Esophagus squamous epithelium (tissue), 5 donors: ENCODE results near the gene DMTF1. TPM values are rescaled to one million over a fixed set of nuclear protein-coding genes. Genes with fewer than 3 reads are reported as not detected.

ENCODE experiments used
- DNase-seq: peaks from one replicate; lab custom pipeline; 2025; lab: John Stamatoyannopoulos, UW
- H3K27ac ChIP-seq, 4 donors: fragments of 200-600 bp; sonication (generic); one replicate each; pipeline ENCODE4 v1.5.1; 2016 to 2019; ENCODE audit warnings: mild to moderate bottlenecking in 1 of 4
- H3K27me3 ChIP-seq, 4 donors: fragments of 200-600 bp; sonication (generic); 1 replicate in 3 of 4; 2 replicates in 1 of 4; pipeline versions ENCODE4 v1.5.1 to v1.6.0; 2017 to 2021; ENCODE audit warnings: antibody characterized with exemption in 1 of 4
- H3K36me3 ChIP-seq, 3 donors: fragments of 200-600 bp; sonication (generic); one replicate each; pipeline ENCODE4 v1.5.1; 2016 to 2019
- H3K4me1 ChIP-seq, 3 donors: fragments of 200-600 bp; sonication (generic); one replicate each; pipeline ENCODE4 v1.5.1; 2017 to 2019
- H3K4me3 ChIP-seq, 4 donors: fragments of 200-600 bp; sonication (generic); 1 replicate in 3 of 4; 2 replicates in 1 of 4; pipeline ENCODE4 v1.5.1; 2016 to 2019; ENCODE audit warnings: mild to moderate bottlenecking in 2 of 4, moderate library complexity in 1 of 4
- H3K9me3 ChIP-seq, 3 donors: fragments of 200-600 bp; sonication (generic); one replicate each; pipeline ENCODE4 v1.5.1; 2016 to 2019
- POLR2A ChIP-seq, 4 donors: fragments of 450-650 bp; IDR thresholded peaks; one replicate each; pipeline ENCODE4 v1.6.1; 2017; ENCODE audit warnings: antibody characterized with exemption in 4 of 4, mild to moderate bottlenecking in 4 of 4, moderate library complexity in 3 of 4
- WGBS, 2 donors: methylation state at CpG; one replicate each; pipeline ENCODE4 v1.1.5; 2018; 5-methylcytosine and 5-hydroxymethylcytosine counted together
- intact Hi-C: fragments of 100-400 bp; cut with DNase I; formaldehyde crosslinking; loops from one replicate; pipeline ENCODE4 v1.15.0; 2022
- total RNA-seq, 4 donors: library from RNA; depleted of rRNA; stranded (reverse); fragments of >200 nt; gene quantifications; one replicate each; pipeline ENCODE4 v1.1.0, GENCODE V29; 2016
- TF ChIP-seq, protein P1 (sequence below), 6 experiments: fragments of 450-650 bp in 4 of 6; fragments of 200-600 bp in 2 of 6; sonication (generic) in 2 of 6; IDR thresholded peaks; one replicate each; pipeline ENCODE4 v1.5.1; 2016 to 2019; ENCODE audit warnings: antibody characterized with exemption in 6 of 6, mild to moderate bottlenecking in 4 of 6, moderate library complexity in 4 of 6
- donor health status: DM: yes; HTN: yes; CAD: no.

DMTF1 gene
- total RNA-seq, 4 donors from 2014 or later, result 16.5 to 75.2 (median 34.5) TPM

DNA sequence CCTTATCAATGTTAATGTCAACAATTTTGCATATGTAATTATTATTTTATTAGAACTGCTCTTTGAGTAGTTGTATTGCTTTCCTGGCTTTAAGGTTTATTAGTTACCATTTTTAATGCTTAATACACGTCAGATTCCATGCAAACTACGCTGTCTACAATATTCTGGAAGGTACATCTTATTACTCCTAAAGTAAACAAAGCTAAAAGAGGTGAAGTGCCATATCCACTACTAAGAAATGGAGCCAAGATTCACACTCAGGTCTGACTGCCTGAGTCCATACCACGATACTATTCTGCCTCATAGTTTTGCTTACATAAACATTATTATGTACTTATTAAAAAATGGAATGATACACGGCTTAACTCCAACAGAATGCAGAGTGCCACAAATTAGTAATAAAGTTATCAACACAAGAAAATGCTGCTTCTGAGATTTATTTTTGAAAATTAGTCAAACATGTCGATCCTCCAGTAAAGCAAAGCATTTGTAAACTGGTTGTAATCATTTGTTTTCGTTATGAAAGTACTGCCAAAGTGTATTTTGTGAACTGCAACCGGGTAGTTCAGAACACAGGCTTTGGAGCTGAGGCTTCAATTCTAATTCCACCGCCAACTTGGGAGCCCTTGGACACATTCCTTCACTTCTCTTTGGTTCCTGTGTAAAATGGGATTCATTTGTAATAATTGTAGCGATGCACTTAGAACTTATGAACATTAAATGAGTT is 1.1 kb upstream of the DMTF1 start:
- Histone ChIP-seq H3K4me3 (peak overlapping the region; percentile 59 to 94 (median 85)), H3K36me3 (no peaks in the 10 kb centered on the region), H3K27me3 (no peaks in the 10 kb centered on the region), H3K9me3 (no peaks in the 10 kb centered on the region), H3K4me1 (peaks cover 15 to 38% (median 28%) of the 10 kb centered on the region in 3 donors), H3K27ac (peak overlapping the region; percentile 98 to 99 (median 98))
- no peak for DNase-seq
- intact Hi-C loops, result no loop called here
- TF ChIP-seq, protein P1, sequence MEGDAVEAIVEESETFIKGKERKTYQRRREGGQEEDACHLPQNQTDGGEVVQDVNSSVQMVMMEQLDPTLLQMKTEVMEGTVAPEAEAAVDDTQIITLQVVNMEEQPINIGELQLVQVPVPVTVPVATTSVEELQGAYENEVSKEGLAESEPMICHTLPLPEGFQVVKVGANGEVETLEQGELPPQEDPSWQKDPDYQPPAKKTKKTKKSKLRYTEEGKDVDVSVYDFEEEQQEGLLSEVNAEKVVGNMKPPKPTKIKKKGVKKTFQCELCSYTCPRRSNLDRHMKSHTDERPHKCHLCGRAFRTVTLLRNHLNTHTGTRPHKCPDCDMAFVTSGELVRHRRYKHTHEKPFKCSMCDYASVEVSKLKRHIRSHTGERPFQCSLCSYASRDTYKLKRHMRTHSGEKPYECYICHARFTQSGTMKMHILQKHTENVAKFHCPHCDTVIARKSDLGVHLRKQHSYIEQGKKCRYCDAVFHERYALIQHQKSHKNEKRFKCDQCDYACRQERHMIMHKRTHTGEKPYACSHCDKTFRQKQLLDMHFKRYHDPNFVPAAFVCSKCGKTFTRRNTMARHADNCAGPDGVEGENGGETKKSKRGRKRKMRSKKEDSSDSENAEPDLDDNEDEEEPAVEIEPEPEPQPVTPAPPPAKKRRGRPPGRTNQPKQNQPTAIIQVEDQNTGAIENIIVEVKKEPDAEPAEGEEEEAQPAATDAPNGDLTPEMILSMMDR (IDR thresholded peaks at IDR 0.05), result no peak
- no peak for TF ChIP-seq POLR2A (IDR thresholded peaks at IDR 0.05)
- WGBS, 2 donors, result 42% methylated on average over 9 of the region's 9 CpGs

GRCh38 chr7:87151729-87152111 is 533 bp upstream of the DMTF1 start:
- Histone ChIP-seq H3K4me3 (peak overlapping the region; percentile 59 to 94 (median 85)), H3K4me1 (peaks cover 15 to 44% (median 32%) of the 10 kb centered on the region in 3 donors), H3K27me3 (no peaks in the 10 kb centered on the region), H3K36me3 (no peaks in the 10 kb centered on the region), H3K27ac (peak overlapping the region; percentile 98 to 99 (median 98)), H3K9me3 (no peaks in the 10 kb centered on the region)
- intact Hi-C loops, result no loop called here
- no peak for DNase-seq
- TF ChIP-seq, protein P1 (IDR thresholded peaks at IDR 0.05), result no peak
- no peak for TF ChIP-seq POLR2A (IDR thresholded peaks at IDR 0.05)
- 6 to 18% methylated on average over 7 to 13 of the region's 13 CpGs for WGBS, 2 donors

DNA sequence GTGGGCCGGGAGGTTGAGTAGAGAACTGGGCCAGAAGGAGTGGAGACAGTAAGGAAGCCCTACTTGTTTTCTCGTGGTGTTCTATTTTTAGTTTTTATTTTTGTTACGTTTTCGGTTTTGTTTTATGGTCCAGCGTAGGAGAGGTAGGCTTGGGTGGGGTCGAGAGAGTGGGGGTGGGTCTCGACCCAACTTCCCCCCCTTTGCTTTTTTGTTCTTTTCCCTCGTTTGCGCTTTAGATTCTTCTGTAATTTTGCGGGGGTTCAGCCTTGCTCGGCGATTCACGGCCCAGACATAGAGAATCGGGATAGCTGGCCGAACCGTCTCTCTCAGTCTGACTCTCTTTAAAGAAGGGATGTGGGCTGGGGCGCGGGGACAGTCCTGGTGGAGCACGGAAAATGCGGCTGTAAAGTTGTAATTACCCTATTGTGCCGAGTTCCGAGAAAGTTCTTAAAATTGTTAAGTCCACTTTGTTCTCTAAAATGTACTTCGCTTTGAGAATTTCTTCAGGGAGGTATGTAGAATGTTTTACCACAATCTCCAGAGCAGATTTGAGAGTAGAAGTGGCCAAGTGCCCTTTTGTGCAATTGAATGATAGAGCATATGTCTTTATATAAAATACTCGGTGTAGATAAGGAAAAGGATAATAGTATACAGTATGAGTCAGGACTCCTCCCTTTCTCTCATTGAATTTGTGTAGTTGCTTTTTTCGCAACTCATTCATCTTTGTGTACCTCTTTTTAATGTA is 816 bp downstream of the DMTF1 start:
- WGBS, 2 donors, result 0 to 1% methylated on average over 17 to 20 of the region's 25 CpGs
- H3K9me3 ChIP-seq, result no peaks in the 10 kb centered on the region
- H3K27me3 ChIP-seq, result no peaks in the 10 kb centered on the region
- peak overlapping the region; percentile 59 to 94 (median 85) for H3K4me3 ChIP-seq
- H3K36me3 ChIP-seq, result no peaks in the 10 kb centered on the region
- no peak for DNase-seq
- intact Hi-C loops, result no loop called here
- peaks cover 15 to 52% (median 32%) of the 10 kb centered on the region in 3 donors for H3K4me1 ChIP-seq
- TF ChIP-seq, protein P1 (IDR thresholded peaks at IDR 0.05), result no peak
- TF ChIP-seq POLR2A (IDR thresholded peaks at IDR 0.05), result no peak
- peak overlapping the region; percentile 98 to 99 (median 98) for H3K27ac ChIP-seq

GRCh38 chr7:87154166-87154565 is 1.9 kb downstream of the DMTF1 start:
- 24 to 44% methylated on average over 2 of the region's 2 CpGs for WGBS, 2 donors
- Histone ChIP-seq H3K27ac (peak overlapping the region in 3 of 4 donors; percentile 98 to 99 (median 98)), H3K27me3 (no peaks in the 10 kb centered on the region), H3K36me3 (no peaks in the 10 kb centered on the region), H3K4me1 (peaks cover 15 to 53% (median 32%) of the 10 kb centered on the region in 3 donors), H3K9me3 (no peaks in the 10 kb centered on the region), H3K4me3 (peak overlapping the region; percentile 59 to 94 (median 85))
- intact Hi-C loops, result no loop called here
- DNase-seq, result no peak
- TF ChIP-seq, protein P1 (IDR thresholded peaks at IDR 0.05), result no peak
- no peak for TF ChIP-seq POLR2A (IDR thresholded peaks at IDR 0.05)

DNA sequence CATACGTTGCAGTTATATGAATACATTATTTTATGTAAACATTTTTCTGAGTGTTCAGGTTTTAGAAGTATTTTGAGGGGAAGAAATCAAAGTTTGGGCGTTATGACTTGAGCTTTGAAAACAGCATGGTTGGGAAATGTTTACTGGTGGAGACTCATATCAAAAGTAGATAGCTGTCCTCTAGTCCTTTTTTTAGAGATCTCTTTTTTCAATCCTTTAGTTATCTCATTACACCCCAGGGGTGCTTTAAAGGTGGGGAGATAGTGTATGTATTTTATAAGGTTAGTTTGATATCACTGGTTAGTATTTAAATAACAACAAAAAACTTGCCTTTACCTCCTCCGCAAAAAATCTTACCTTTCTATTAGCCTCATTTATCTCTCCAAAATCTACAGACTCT is 2.3 kb downstream of the DMTF1 start:
- no peak for TF ChIP-seq POLR2A (IDR thresholded peaks at IDR 0.05)
- TF ChIP-seq, protein P1 (IDR thresholded peaks at IDR 0.05), result no peak
- Histone ChIP-seq H3K36me3 (no peaks in the 10 kb centered on the region), H3K4me3 (peak overlapping the region in 3 of 4 donors; percentile 78 to 94 (median 92)), H3K27ac (peak overlapping the region in 2 of 4 donors; percentile 6 to 98), H3K4me1 (peaks cover 15 to 57% (median 32%) of the 10 kb centered on the region in 3 donors), H3K27me3 (no peaks in the 10 kb centered on the region), H3K9me3 (no peaks in the 10 kb centered on the region)
- intact Hi-C loops, result no loop called here
- DNase-seq, result no peak
- WGBS, 2 donors, result 25 to 43% methylated on average over 3 of the region's 3 CpGs
